Measurements from ENCODE around the gene ROR1. TPM values are rescaled to one million over a fixed set of nuclear protein-coding genes. Genes with fewer than 3 reads are reported as not detected.

Gene ROR1
- total and polyA plus RNA-seq, 2 donors (not counting 3 experiments of a cell fraction or from before 2014, with no cell fraction given) = 2.6 to 3.5 TPM

- Histone ChIP-seq H3K4me3 (replicated peaks in 1 of 3; ENCODE audit: insufficient read depth in 1 of 3, low read depth in 1 of 3, low read length in 3 of 3) (no peak overlapping the region), H4K20me1 (replicated peaks; ENCODE audit: control insufficient read depth, extremely low read depth, insufficient read depth, low read length) (no peaks in the 10 kb centered on the region), H3K9ac (replicated peaks; ENCODE audit: extremely low read depth, insufficient read depth, low read length) (no peak overlapping the region), H3K36me3 (ENCODE audit: control insufficient read depth in 2 of 2, extremely low read depth in 1 of 2, insufficient read depth in 2 of 2, low read length in 2 of 2) (no peaks in the 10 kb centered on the region), H3K27ac (ENCODE audit: insufficient read depth, low read depth, low read length) (no peak overlapping the region), H3K9me1 (replicated peaks; ENCODE audit: control insufficient read depth, extremely low read depth, insufficient read depth, low read length) (no peaks in the 10 kb centered on the region), H3K79me2 (ENCODE audit: control insufficient read depth, insufficient read depth, low read length) (no peaks in the 10 kb centered on the region), H3K4me2 (ENCODE audit: insufficient read depth, low read length) (no peak overlapping the region), H3K4me1 (ENCODE audit: control insufficient read depth, extremely low read depth, insufficient read depth, low read length) (peaks cover 5% of the 10 kb centered on the region), H2AFZ (ENCODE audit: low read depth, low read length) (no peak overlapping the region), H3K9me3 (replicated peaks; ENCODE audit: control insufficient read depth, insufficient read depth, low read length) (no peaks in the 10 kb centered on the region), H3K27me3 (ENCODE audit: control insufficient read depth in 2 of 2, insufficient read depth in 2 of 2, low read length in 2 of 2) (no peaks in the 10 kb centered on the region)
- no TSS peak for BruUV-seq (replicated peaks)
- FAIRE-seq (no peak), DNase-seq (ENCODE audit: low read depth, low spot score) (no peak)
- intact Hi-C loops (cut with micrococcal nuclease) = no loop called here
- dilution Hi-C loops (cut with MboI; ENCODE audit: extremely low pct_ligation_motif_present, low sequenced_read_pairs) = no loop called here
- TF ChIP-seq FOS (IDR thresholded peaks at IDR 0.05; ENCODE audit: borderline replicate concordance, insufficient read depth, low read length) (no peak), JUN (IDR thresholded peaks at IDR 0.05; ENCODE audit: borderline replicate concordance, insufficient read depth, insufficient read length, low read depth) (no peak), EZH2 (IDR thresholded peaks at IDR 0.05; ENCODE audit: borderline replicate concordance, low read depth, low read length, severe bottlenecking) (no peak)
- ChIA-PET CTCF (no interaction called here), POLR2A (no interaction called here)
Observed at GRCh38 chr1:63740432-63740831, 33.4 kb upstream of the ROR1 start.

GRCh38 chr1:63742526-63742925 lies 31.3 kb upstream of the ROR1 start:
- intact Hi-C loops (cut with micrococcal nuclease) (no loop called here), dilution Hi-C loops (cut with MboI; ENCODE audit: extremely low pct_ligation_motif_present, low sequenced_read_pairs) (no loop called here)
- POLR2A ChIA-PET = no interaction called here
- CTCF ChIA-PET = interaction anchor here (1.0 kb wide), 1 partner anchor 501 kb away, joined by 3 read pairs; no protein-coding TSS in a partner anchor
- H3K4me3 ChIP-seq (replicated peaks in 1 of 3; ENCODE audit: insufficient read depth in 1 of 3, low read depth in 1 of 3, low read length in 3 of 3) = no peak overlapping the region
- H3K9me3 ChIP-seq (replicated peaks; ENCODE audit: control insufficient read depth, insufficient read depth, low read length) = no peaks in the 10 kb centered on the region
- no peak for DNase-seq (ENCODE audit: low read depth, low spot score)
- no peak overlapping the region for H3K4me2 ChIP-seq (ENCODE audit: insufficient read depth, low read length)
- H3K79me2 ChIP-seq (ENCODE audit: control insufficient read depth, insufficient read depth, low read length) = no peaks in the 10 kb centered on the region
- no TSS peak for BruUV-seq (replicated peaks)
- H3K36me3 ChIP-seq (ENCODE audit: control insufficient read depth in 2 of 2, extremely low read depth in 1 of 2, insufficient read depth in 2 of 2, low read length in 2 of 2) = no peaks in the 10 kb centered on the region
- H3K9me1 ChIP-seq (replicated peaks; ENCODE audit: control insufficient read depth, extremely low read depth, insufficient read depth, low read length) = no peaks in the 10 kb centered on the region
- TF ChIP-seq EZH2 (IDR thresholded peaks at IDR 0.05; ENCODE audit: borderline replicate concordance, low read depth, low read length, severe bottlenecking) = no peak
- TF ChIP-seq, protein P1, sequence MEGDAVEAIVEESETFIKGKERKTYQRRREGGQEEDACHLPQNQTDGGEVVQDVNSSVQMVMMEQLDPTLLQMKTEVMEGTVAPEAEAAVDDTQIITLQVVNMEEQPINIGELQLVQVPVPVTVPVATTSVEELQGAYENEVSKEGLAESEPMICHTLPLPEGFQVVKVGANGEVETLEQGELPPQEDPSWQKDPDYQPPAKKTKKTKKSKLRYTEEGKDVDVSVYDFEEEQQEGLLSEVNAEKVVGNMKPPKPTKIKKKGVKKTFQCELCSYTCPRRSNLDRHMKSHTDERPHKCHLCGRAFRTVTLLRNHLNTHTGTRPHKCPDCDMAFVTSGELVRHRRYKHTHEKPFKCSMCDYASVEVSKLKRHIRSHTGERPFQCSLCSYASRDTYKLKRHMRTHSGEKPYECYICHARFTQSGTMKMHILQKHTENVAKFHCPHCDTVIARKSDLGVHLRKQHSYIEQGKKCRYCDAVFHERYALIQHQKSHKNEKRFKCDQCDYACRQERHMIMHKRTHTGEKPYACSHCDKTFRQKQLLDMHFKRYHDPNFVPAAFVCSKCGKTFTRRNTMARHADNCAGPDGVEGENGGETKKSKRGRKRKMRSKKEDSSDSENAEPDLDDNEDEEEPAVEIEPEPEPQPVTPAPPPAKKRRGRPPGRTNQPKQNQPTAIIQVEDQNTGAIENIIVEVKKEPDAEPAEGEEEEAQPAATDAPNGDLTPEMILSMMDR (IDR thresholded peaks at IDR 0.05; ENCODE audit: extremely low read depth in 1 of 2, insufficient read depth in 1 of 2, low read depth in 1 of 2, low read length in 2 of 2) = no peak
- no peaks in the 10 kb centered on the region for H3K27me3 ChIP-seq (ENCODE audit: control insufficient read depth in 2 of 2, insufficient read depth in 2 of 2, low read length in 2 of 2)
- no peak overlapping the region for H3K9ac ChIP-seq (replicated peaks; ENCODE audit: extremely low read depth, insufficient read depth, low read length)
- H3K4me1 ChIP-seq (ENCODE audit: control insufficient read depth, extremely low read depth, insufficient read depth, low read length) = peaks cover 24% of the 10 kb centered on the region
- H3K27ac ChIP-seq (ENCODE audit: insufficient read depth, low read depth, low read length) = no peak overlapping the region
- H4K20me1 ChIP-seq (replicated peaks; ENCODE audit: control insufficient read depth, extremely low read depth, insufficient read depth, low read length) = no peaks in the 10 kb centered on the region
- H2AFZ ChIP-seq (ENCODE audit: low read depth, low read length) = no peak overlapping the region
- no peak for FAIRE-seq

Measured in endothelial cell of umbilical vein (primary cell).